ENCODE data around the gene IQGAP3. TPM values are rescaled to one million over a fixed set of nuclear protein-coding genes. Genes with fewer than 3 reads are reported as not detected.
A peak's percentile ranks its signal among the peaks of the same experiment; 100 is the strongest.

The IQGAP3 gene
- total RNA-seq, 2 donors from 2014 or later: 28.6 to 36.9 TPM

DNA sequence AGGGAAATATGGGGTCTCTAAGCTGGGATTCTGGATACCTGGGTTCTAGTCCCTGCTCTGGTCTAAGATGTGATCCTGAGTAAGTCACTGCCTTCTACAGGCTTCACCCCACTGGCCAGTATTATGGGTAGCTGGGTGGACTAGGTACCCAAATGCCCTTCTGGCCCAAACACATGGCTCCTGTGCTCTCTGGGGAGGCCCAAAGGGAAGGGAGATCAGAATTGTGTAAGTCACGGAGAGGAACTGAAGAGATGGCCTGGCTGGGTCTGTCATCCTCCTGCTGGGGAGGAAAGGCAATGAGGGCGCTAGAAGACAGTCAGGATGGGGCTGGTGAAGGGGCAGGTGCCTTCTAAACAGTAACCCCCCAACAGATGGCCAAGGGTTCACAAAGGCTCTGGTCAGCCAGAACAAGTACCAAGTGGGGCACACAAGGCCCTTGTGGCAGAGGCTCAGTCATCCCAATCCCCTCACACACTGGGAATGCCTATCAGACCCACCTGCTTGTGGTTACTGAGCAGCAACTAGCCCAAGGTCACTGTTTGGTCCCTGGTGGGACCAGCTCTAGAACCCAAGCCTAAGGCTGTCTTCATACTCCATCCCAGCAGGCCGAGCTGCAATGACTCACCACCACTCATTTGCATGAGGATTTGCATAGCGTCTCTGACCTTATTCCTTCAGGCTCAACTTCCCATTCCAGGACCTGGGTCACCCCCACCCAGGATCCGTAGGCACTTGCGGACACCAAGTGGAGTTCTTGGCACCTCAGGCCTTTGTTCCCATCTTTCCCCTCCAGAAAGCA, 81.0 kb downstream of the IQGAP3 start:
- no peaks in the 10 kb centered on the region for H3K9me3 ChIP-seq (ENCODE audit: control insufficient read depth, low read length)
- peaks cover 33% of the 10 kb centered on the region for H3K4me1 Mint-ChIP-seq
- no peak overlapping the region for H3K27ac Mint-ChIP-seq
- H3K4me1 ChIP-seq (ENCODE audit: control insufficient read depth, insufficient read depth, low read length): peaks cover 16% of the 10 kb centered on the region
- H3K27ac ChIP-seq (ENCODE audit: low read depth, low read length): no peak overlapping the region
- no peak for DNase-seq
- no peak overlapping the region for H3K9ac ChIP-seq (ENCODE audit: extremely low read depth, low read length, poor library complexity, severe bottlenecking)
- no peak overlapping the region for H3K4me3 ChIP-seq (ENCODE audit: low read length)
- TF ChIP-seq, protein P1, sequence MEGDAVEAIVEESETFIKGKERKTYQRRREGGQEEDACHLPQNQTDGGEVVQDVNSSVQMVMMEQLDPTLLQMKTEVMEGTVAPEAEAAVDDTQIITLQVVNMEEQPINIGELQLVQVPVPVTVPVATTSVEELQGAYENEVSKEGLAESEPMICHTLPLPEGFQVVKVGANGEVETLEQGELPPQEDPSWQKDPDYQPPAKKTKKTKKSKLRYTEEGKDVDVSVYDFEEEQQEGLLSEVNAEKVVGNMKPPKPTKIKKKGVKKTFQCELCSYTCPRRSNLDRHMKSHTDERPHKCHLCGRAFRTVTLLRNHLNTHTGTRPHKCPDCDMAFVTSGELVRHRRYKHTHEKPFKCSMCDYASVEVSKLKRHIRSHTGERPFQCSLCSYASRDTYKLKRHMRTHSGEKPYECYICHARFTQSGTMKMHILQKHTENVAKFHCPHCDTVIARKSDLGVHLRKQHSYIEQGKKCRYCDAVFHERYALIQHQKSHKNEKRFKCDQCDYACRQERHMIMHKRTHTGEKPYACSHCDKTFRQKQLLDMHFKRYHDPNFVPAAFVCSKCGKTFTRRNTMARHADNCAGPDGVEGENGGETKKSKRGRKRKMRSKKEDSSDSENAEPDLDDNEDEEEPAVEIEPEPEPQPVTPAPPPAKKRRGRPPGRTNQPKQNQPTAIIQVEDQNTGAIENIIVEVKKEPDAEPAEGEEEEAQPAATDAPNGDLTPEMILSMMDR (conservative IDR thresholded peaks at IDR 0.05): no peak
- no peaks in the 10 kb centered on the region for H3K27me3 Mint-ChIP-seq (ENCODE audit: insufficient read depth)
- no peak overlapping the region for H3K4me3 Mint-ChIP-seq
- no peaks in the 10 kb centered on the region for H3K36me3 Mint-ChIP-seq (ENCODE audit: low read depth)
- no peaks in the 10 kb centered on the region for H3K27me3 ChIP-seq (ENCODE audit: control insufficient read depth, insufficient read depth, low read length, poor library complexity, severe bottlenecking)
- no peaks in the 10 kb centered on the region for H3K9me3 Mint-ChIP-seq
- no peaks in the 10 kb centered on the region for H3K36me3 ChIP-seq (ENCODE audit: control insufficient read depth, insufficient read depth, low read length)
- WGBS, 2 experiments (ENCODE audit: insufficient coverage in 1 of 2, insufficient read length in 1 of 2): 93 to 94% methylated on average over 4 to 6 of the region's 6 CpGs

DNA sequence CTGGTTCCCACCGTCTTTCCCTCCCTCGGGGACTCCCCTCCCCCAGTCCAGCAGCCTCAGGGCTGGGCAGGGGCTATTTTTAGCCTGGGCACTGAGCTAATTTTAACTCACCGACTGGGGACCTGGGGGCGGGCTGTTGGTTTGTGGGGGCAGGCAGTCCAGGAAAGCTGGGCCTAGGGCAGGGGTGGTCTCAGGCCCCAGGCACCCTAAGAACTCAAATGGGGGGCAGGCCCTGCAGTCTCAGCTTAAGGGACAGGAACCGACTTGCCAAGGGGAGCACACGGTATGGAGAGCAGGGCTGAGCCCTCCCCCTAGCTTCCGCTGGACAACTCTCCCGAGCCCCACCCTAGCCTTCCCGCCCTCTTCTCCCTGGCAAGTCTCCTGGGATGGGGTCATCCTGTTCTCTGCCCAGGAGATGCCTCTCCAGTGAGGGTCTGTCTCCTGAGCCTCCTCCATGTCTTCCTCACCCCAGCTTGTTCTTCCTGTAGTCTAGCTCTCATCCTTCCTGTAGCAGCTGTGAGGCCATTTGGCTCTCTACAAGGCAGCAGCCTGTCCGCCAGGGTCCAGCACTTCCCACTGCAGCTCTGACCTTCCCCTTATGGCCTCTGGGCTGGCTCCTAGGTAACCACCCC, 81.8 kb downstream of the IQGAP3 start:
- no peaks in the 10 kb centered on the region for H3K27me3 ChIP-seq (ENCODE audit: control insufficient read depth, insufficient read depth, low read length, poor library complexity, severe bottlenecking)
- Mint-ChIP-seq H3K27ac (peak overlapping the region; percentile 22), H3K4me1 (peaks cover 33% of the 10 kb centered on the region), H3K36me3 (ENCODE audit: low read depth) (no peaks in the 10 kb centered on the region), H3K4me3 (no peak overlapping the region), H3K9me3 (no peaks in the 10 kb centered on the region), H3K27me3 (ENCODE audit: insufficient read depth) (no peaks in the 10 kb centered on the region)
- H3K4me1 ChIP-seq (ENCODE audit: control insufficient read depth, insufficient read depth, low read length): peaks cover 16% of the 10 kb centered on the region
- no peaks in the 10 kb centered on the region for H3K9me3 ChIP-seq (ENCODE audit: control insufficient read depth, low read length)
- H3K4me3 ChIP-seq (ENCODE audit: low read length): no peak overlapping the region
- peak overlapping the region; percentile 67 for H3K27ac ChIP-seq (ENCODE audit: low read depth, low read length)
- H3K9ac ChIP-seq (ENCODE audit: extremely low read depth, low read length, poor library complexity, severe bottlenecking): no peak overlapping the region
- 27 to 50% methylated on average over 5 to 10 of the region's 10 CpGs for WGBS, 2 experiments (ENCODE audit: insufficient coverage in 1 of 2, insufficient read length in 1 of 2)
- TF ChIP-seq, protein P1 (conservative IDR thresholded peaks at IDR 0.05): peak; percentile 44
- no peaks in the 10 kb centered on the region for H3K36me3 ChIP-seq (ENCODE audit: control insufficient read depth, insufficient read depth, low read length)
- DNase-seq: peak; percentile 78

DNA sequence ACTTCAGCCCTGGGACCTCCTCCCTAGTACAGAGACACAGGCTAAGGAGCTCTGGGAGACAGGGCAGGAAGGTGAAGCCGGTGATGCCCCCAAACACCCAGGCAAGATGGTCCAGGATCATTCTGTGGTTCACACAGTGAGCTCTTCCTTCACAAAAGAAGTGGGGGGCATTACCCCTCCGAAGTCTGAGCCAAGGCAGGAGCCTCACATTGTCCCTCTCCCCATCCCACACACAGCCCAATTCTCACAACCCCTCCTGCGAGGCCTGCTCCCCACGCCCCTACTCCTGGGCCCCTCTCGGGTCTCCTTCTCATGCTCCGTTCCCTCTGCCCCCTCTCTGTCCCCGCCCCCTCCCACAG, 82.5 kb downstream of the IQGAP3 start:
- Mint-ChIP-seq H3K27ac (no peak overlapping the region), H3K4me3 (no peak overlapping the region)
- no peak overlapping the region for H3K9ac ChIP-seq (ENCODE audit: extremely low read depth, low read length, poor library complexity, severe bottlenecking)

More for the DNA sequence above, 82.5 kb downstream of the IQGAP3 start:
- Histone ChIP-seq H3K27ac (ENCODE audit: low read depth, low read length) (peak overlapping the region; percentile 67), H3K27me3 (ENCODE audit: control insufficient read depth, insufficient read depth, low read length, poor library complexity, severe bottlenecking) (no peaks in the 10 kb centered on the region), H3K4me3 (ENCODE audit: low read length) (no peak overlapping the region), H3K36me3 (ENCODE audit: control insufficient read depth, insufficient read depth, low read length) (no peaks in the 10 kb centered on the region), H3K4me1 (ENCODE audit: control insufficient read depth, insufficient read depth, low read length) (peaks cover 16% of the 10 kb centered on the region), H3K9me3 (ENCODE audit: control insufficient read depth, low read length) (no peaks in the 10 kb centered on the region)
- no peaks in the 10 kb centered on the region for H3K9me3 Mint-ChIP-seq
- no peaks in the 10 kb centered on the region for H3K36me3 Mint-ChIP-seq (ENCODE audit: low read depth)
- WGBS, 2 experiments (ENCODE audit: insufficient coverage in 1 of 2, insufficient read length in 1 of 2): 35 to 63% methylated on average over 2 to 7 of the region's 7 CpGs
- DNase-seq: no peak
- TF ChIP-seq, protein P1 (conservative IDR thresholded peaks at IDR 0.05): no peak
- peaks cover 33% of the 10 kb centered on the region for H3K4me1 Mint-ChIP-seq
- H3K27me3 Mint-ChIP-seq (ENCODE audit: insufficient read depth): no peaks in the 10 kb centered on the region

Measured in endodermal cell (in vitro differentiated cells).